ENCODE results near the gene CAPZB.

Gene CAPZB

DNA sequence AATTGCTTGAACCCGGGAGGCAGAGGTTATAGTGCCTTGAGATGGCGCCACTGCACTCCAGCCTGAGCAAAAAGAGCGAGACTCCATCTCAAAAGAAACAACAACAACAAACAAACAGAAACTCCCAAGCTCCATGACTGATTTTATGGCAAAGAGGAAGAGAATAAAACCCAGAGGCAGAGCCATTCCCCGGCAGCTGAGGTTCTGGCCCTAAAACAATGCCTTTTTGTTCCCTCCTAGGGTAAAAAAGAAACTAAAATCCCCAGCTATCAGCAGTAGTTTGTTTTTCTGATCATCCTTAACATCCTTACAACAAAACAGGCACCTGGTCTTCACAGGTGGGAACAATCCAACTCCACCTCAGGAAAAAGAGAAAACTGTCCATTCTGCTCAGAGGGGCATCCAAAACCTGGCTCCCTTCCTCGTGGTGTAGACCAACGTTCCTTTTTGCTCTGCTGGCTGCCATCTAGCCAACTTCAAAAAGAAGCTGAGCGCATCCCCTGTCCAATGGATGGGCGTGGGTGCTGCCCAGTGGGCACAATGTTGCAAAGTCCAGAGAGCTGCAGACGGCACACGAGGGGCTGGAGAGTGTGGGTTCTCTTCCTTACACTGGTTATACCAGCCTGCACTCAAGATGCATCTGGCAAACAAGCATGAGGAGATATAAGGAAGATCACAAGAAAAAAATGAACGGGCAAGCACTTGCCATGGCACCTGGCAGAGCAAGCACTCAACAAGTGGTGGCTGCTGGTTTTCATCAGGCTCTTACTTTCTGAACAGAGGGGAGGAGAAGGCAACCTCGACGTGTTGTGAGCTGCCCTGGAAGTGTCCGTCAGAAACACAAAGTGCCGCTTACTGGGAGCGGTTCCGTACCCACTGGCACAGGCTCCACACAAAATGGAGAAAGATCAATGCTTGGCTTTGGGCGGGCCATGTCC lies 118.5 kb downstream of the CAPZB start:
- no peak overlapping the region for H3K27ac ChIP-seq
- DNase-seq = no peak
- H3K4me3 ChIP-seq (ENCODE audit: low read depth, low read length) = no peak overlapping the region
- TF ChIP-seq, protein P1, sequence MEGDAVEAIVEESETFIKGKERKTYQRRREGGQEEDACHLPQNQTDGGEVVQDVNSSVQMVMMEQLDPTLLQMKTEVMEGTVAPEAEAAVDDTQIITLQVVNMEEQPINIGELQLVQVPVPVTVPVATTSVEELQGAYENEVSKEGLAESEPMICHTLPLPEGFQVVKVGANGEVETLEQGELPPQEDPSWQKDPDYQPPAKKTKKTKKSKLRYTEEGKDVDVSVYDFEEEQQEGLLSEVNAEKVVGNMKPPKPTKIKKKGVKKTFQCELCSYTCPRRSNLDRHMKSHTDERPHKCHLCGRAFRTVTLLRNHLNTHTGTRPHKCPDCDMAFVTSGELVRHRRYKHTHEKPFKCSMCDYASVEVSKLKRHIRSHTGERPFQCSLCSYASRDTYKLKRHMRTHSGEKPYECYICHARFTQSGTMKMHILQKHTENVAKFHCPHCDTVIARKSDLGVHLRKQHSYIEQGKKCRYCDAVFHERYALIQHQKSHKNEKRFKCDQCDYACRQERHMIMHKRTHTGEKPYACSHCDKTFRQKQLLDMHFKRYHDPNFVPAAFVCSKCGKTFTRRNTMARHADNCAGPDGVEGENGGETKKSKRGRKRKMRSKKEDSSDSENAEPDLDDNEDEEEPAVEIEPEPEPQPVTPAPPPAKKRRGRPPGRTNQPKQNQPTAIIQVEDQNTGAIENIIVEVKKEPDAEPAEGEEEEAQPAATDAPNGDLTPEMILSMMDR (IDR thresholded peaks at IDR 0.05; ENCODE audit: low read depth, low read length, missing control alignments) = no peak
- H3K36me3 ChIP-seq (replicated peaks) = peaks cover 41% of the 10 kb centered on the region
- in situ Hi-C loops (cut with HindIII; ENCODE audit: low pct_ligation_motif_present, low sequenced_read_pairs) = no loop called here
- no peaks in the 10 kb centered on the region for H3K27me3 ChIP-seq (replicated peaks)

DNA sequence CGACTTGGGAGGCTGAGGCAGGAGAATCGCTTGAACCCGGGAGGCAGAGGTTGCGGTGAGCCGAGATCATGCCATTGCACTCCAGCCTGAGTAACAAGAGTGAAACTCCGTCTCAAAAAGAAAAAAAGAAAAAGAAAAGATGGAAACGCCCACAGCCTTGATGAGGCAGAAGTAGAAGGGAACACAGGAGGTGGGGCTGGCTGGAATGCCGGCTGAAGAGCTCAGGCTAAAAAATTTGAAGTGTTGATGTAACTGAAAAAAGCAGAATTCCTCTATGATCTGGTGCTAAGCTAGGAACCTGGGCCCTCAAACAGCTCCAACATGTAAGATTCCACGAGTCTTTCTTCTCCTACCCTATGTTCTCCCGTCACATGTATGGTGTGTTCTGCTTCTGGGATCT lies 119.6 kb downstream of the CAPZB start:
- no peaks in the 10 kb centered on the region for H3K27me3 ChIP-seq (replicated peaks)
- no peak overlapping the region for H3K27ac ChIP-seq
- H3K36me3 ChIP-seq (replicated peaks) = peaks cover 30% of the 10 kb centered on the region
- TF ChIP-seq, protein P1 (IDR thresholded peaks at IDR 0.05; ENCODE audit: low read depth, low read length, missing control alignments) = no peak
- no peak overlapping the region for H3K4me3 ChIP-seq (ENCODE audit: low read depth, low read length)
- no peak for DNase-seq
- in situ Hi-C loops (cut with HindIII; ENCODE audit: low pct_ligation_motif_present, low sequenced_read_pairs) = no loop called here

DNA sequence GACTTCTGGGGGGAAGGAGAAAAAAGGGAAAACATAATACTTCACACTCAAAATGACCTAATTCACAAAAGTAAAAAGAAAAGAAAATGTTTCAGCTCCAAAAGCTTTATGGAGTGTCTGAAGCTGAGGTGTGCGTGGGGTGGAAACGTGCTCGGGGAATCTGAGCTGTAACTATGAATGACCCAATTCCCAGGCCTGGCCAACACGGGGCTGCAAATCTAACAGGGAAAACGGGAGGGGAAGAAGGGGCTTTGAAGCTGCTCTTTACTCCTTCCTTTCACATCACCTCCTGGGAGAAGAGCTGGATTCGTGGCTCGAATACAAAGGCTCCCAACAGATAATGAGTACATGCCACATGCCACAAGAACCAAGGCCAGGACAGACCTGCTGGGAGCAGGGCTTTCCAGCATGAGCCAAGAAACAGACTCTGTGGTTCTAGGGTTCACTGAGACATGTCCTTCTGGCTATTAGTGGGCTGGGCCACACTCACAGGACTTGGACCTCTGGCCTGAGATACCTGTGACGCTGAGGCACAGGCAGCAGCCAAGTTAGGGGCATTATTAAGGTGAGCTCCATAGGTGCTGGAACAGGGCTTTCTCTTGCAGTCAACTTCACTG lies 121.7 kb downstream of the CAPZB start:
- Histone ChIP-seq H3K36me3 (replicated peaks) (peaks cover 27% of the 10 kb centered on the region), H3K27ac (no peak overlapping the region), H3K4me3 (ENCODE audit: low read depth, low read length) (no peak overlapping the region), H3K27me3 (replicated peaks) (no peaks in the 10 kb centered on the region)
- TF ChIP-seq, protein P1 (IDR thresholded peaks at IDR 0.05; ENCODE audit: low read depth, low read length, missing control alignments) = no peak
- in situ Hi-C loops (cut with HindIII; ENCODE audit: low pct_ligation_motif_present, low sequenced_read_pairs) = no loop called here
- no peak for DNase-seq

DNA sequence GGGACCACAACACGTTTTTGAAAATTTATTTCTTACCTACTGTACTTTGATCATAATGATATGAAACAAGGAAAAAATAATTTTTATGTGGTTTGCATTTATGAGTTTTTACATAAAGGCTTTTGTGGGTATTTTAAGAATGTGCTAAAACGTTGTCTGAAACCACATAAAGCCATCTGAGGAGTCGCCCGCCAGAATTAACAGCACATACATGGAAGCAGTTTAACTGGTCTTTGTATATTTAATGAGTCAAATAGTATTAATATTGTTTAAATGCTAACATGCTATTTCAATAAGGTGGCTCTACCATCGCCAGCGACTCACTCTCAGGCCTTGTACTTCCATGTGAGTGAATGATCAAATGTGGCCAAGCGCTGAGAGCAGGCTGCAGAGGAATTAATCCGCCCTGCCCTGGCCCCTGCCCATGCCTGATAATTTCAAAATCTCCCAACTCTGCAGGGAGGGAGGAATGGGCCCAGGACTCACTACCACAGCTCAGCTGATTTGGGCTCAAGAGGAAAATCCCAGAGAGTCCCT lies 123.7 kb downstream of the CAPZB start:
- no peak overlapping the region for H3K27ac ChIP-seq
- peaks cover 26% of the 10 kb centered on the region for H3K36me3 ChIP-seq (replicated peaks)
- H3K27me3 ChIP-seq (replicated peaks) = no peaks in the 10 kb centered on the region
- in situ Hi-C loops (cut with HindIII; ENCODE audit: low pct_ligation_motif_present, low sequenced_read_pairs) = no loop called here
- TF ChIP-seq, protein P1 (IDR thresholded peaks at IDR 0.05; ENCODE audit: low read depth, low read length, missing control alignments) = no peak
- DNase-seq = peak; percentile 16
- H3K4me3 ChIP-seq (ENCODE audit: low read depth, low read length) = no peak overlapping the region

DNA sequence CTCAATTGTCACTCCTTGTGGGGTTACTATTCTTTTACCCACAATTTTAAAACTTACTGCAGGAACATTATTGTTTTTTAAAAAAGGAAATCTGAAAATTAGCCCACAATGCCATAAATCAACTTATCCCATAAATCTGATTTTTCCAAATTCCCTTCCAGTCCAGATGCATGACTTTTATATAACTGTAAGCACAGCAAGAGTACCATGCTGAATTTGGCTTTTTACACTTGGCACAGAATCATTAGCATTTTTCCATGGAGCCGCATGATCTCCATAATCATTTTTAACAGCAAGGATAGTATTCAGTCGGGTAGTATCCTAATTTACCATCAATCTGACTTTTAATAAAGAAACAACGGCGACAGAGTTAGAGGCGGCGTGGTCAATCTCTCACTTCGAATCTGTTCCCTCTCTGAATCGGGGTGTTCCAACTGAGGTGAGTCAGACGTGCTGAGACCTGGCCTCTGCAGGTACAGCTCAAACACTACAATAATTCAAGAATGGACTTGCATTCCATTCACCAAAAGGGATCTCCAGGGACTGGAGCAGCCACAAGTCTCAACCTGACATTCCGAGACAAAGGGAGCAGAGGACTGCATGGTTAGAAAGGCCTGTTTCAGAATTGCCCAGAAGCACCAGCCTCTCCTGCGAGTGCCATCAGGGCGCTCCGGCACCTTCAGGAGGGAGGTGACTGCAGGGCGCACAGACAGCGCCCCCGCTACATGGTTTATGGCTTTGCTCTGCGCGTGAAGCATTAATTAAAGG lies 124.3 kb downstream of the CAPZB start:
- no peaks in the 10 kb centered on the region for H3K27me3 ChIP-seq (replicated peaks)
- in situ Hi-C loops (cut with HindIII; ENCODE audit: low pct_ligation_motif_present, low sequenced_read_pairs) = no loop called here
- no peak overlapping the region for H3K4me3 ChIP-seq (ENCODE audit: low read depth, low read length)
- peaks cover 32% of the 10 kb centered on the region for H3K36me3 ChIP-seq (replicated peaks)
- no peak overlapping the region for H3K27ac ChIP-seq
- TF ChIP-seq, protein P1 (IDR thresholded peaks at IDR 0.05; ENCODE audit: low read depth, low read length, missing control alignments) = no peak
- no peak for DNase-seq

All from brain microvascular endothelial cell (primary cell).